ENCODE results near the gene TCF4. TPM values are rescaled to one million over a fixed set of nuclear protein-coding genes. Genes with fewer than 3 reads are reported as not detected.

TCF4 gene
- total and polyA plus RNA-seq, 8 donors = 99.1 to 165 (median 138) TPM

GRCh38 chr18:55489034-55489986 is 98.7 kb downstream of the TCF4 start:
- TF ChIP-seq CTCF (IDR thresholded peaks at IDR 0.05) = no peak
- Histone ChIP-seq H3K36me3 (no peaks in the 10 kb centered on the region), H3K4me1 (peaks cover 0 to 5% of the 10 kb centered on the region in 2 donors), H3K27ac (no peak overlapping the region), H3K9me3 (no peaks in the 10 kb centered on the region), H3K27me3 (no peaks in the 10 kb centered on the region), H3K4me3 (no peak overlapping the region)
- DNase-seq (no peak), ATAC-seq (no peak)
- intact Hi-C loops (cut with DNase I) = no loop called here

- TF ChIP-seq CTCF (IDR thresholded peaks at IDR 0.05) = no peak
- peaks cover 0 to 5% of the 10 kb centered on the region in 2 donors for H3K4me1 ChIP-seq
- ATAC-seq (no peak), DNase-seq (no peak)
- intact Hi-C loops (cut with DNase I) = no loop called here
- H3K27me3 ChIP-seq = no peaks in the 10 kb centered on the region
- no peaks in the 10 kb centered on the region for H3K9me3 ChIP-seq
- no peaks in the 10 kb centered on the region for H3K36me3 ChIP-seq
- no peak overlapping the region for H3K4me3 ChIP-seq
- H3K27ac ChIP-seq = no peak overlapping the region
Observed at GRCh38 chr18:55488473-55488872, 99.5 kb downstream of the TCF4 start.

GRCh38 chr18:55487997-55488396 is 100.0 kb downstream of the TCF4 start:
- Histone ChIP-seq H3K9me3 (no peaks in the 10 kb centered on the region), H3K4me3 (no peak overlapping the region), H3K27ac (no peak overlapping the region), H3K36me3 (no peaks in the 10 kb centered on the region), H3K4me1 (peaks cover 0 to 5% of the 10 kb centered on the region in 2 donors), H3K27me3 (no peaks in the 10 kb centered on the region)
- no peak for ATAC-seq
- no peak for TF ChIP-seq CTCF (IDR thresholded peaks at IDR 0.05)
- DNase-seq = no peak
- intact Hi-C loops (cut with DNase I) = no loop called here

- ATAC-seq (no peak), DNase-seq (no peak)
- Histone ChIP-seq H3K4me1 (peaks cover 0 to 5% of the 10 kb centered on the region in 2 donors), H3K36me3 (no peaks in the 10 kb centered on the region), H3K27ac (no peak overlapping the region), H3K4me3 (no peak overlapping the region), H3K9me3 (no peaks in the 10 kb centered on the region), H3K27me3 (no peaks in the 10 kb centered on the region)
- intact Hi-C loops (cut with DNase I) = no loop called here
- no peak for TF ChIP-seq CTCF (IDR thresholded peaks at IDR 0.05)
Observed at GRCh38 chr18:55486936-55487335, 101.1 kb downstream of the TCF4 start.

GRCh38 chr18:55485666-55486065 is 102.3 kb downstream of the TCF4 start:
- H3K27me3 ChIP-seq = no peaks in the 10 kb centered on the region
- no peak overlapping the region for H3K27ac ChIP-seq
- no peak for ATAC-seq
- no peak overlapping the region for H3K4me3 ChIP-seq
- H3K4me1 ChIP-seq = peaks cover 0 to 5% of the 10 kb centered on the region in 2 donors
- no peak for DNase-seq
- no peaks in the 10 kb centered on the region for H3K9me3 ChIP-seq
- H3K36me3 ChIP-seq = no peaks in the 10 kb centered on the region
- TF ChIP-seq CTCF (IDR thresholded peaks at IDR 0.05) = no peak
- intact Hi-C loops (cut with DNase I) = no loop called here

Data from left lung (tissue), 10 donors.